H1 (cell line): Measurements from ENCODE around the gene CLEC16A. TPM values are rescaled to one million over a fixed set of nuclear protein-coding genes. Genes with fewer than 3 reads are reported as not detected.

Experiments used
- CTCF ChIA-PET: fragments of 300-600 bp; sonication (Branson Sonifier 250); formaldehyde crosslinking; loops from one replicate; lab custom pipeline; 2021; ENCODE audit not compliant: partially characterized antibody; lab: Charles Lee
- POLR2A ChIA-PET: fragments of 300-600 bp; sonication (Branson Sonifier 250); formaldehyde crosslinking; loops from one replicate; lab custom pipeline; 2021; ENCODE audit warnings: inconsistent platforms; ENCODE audit not compliant: partially characterized antibody; lab: Charles Lee
- DNase-seq, 2 experiments: peaks; one replicate each; pipeline versions ENCODE4 v3.0.0 to v3.0.0-alpha.2; 2010 to 2022; ENCODE audit warnings: low spot score in 2 of 2, low read depth in 1 of 2, mixed read lengths in 1 of 2
- FAIRE-seq: peaks from 2 replicates; lab custom pipeline; 2011; peaks lifted over from hg19 to GRCh38; lab: Jason Lieb, UNC
- H2AFZ ChIP-seq: 2 replicates; pipeline ENCODE4 v1.8.1; 2012; ENCODE audit warnings: low read length, inconsistent platforms
- H2AK5ac ChIP-seq: 2 replicates; pipeline ENCODE4 v1.6.1; 2013; ENCODE audit warnings: low read depth, low read length
- H2BK120ac ChIP-seq: replicated peaks from 2 replicates; pipeline ENCODE3; 2013; ENCODE audit warnings: low read depth, low read length, inconsistent platforms
- H2BK12ac ChIP-seq: 2 replicates; pipeline ENCODE4 v1.6.1; 2013; ENCODE audit warnings: low read depth, low read length
- H2BK15ac ChIP-seq: 2 replicates; pipeline ENCODE4 v1.6.1; 2013; ENCODE audit warnings: low read length
- H2BK20ac ChIP-seq: 2 replicates; pipeline ENCODE4 v1.6.1; 2013; ENCODE audit warnings: low read length
- H2BK5ac ChIP-seq: 2 replicates; pipeline ENCODE4 v1.6.1; 2013; ENCODE audit warnings: low read depth, low read length
- H3K14ac ChIP-seq: 2 replicates; pipeline ENCODE4 v1.6.1; 2013; ENCODE audit warnings: inconsistent platforms; ENCODE audit not compliant: insufficient read length
- H3K18ac ChIP-seq: 2 replicates; pipeline ENCODE4 v1.6.1; 2013; ENCODE audit warnings: low read length; ENCODE audit errors: extremely low read depth
- H3K23ac ChIP-seq: 2 replicates; pipeline ENCODE4 v1.6.1; 2013; ENCODE audit warnings: inconsistent platforms; ENCODE audit not compliant: insufficient read length
- H3K23me2 ChIP-seq: 2 replicates; pipeline ENCODE4 v1.6.1; 2013; ENCODE audit warnings: low read depth, low read length
- H3K27ac ChIP-seq: 2 replicates; pipeline ENCODE4 v1.6.1; 2011; ENCODE audit warnings: low read depth, low read length, inconsistent platforms
- H3K27me3 ChIP-seq, 4 experiments: replicated peaks in 1 of 4; 1 replicate in 1 of 4; 2 replicates in 3 of 4; pipeline versions ENCODE4 v1.6.1 to v1.8.1; 2011 to 2013; ENCODE audit warnings: low read length in 3 of 4, mild to moderate bottlenecking in 3 of 4, inconsistent platforms in 2 of 4, mixed read lengths in 2 of 4, moderate library complexity in 1 of 4; ENCODE audit not compliant: control insufficient read depth in 3 of 4, insufficient read depth in 3 of 4; ENCODE audit errors: extremely low read depth in 1 of 4
- H3K36me3 ChIP-seq, 4 experiments: 2 replicates each; pipeline versions ENCODE4 v1.6.1 to v1.8.1; 2011 to 2013; ENCODE audit warnings: mild to moderate bottlenecking in 4 of 4, low read length in 3 of 4, moderate library complexity in 2 of 4, control low read depth in 1 of 4, inconsistent platforms in 1 of 4; ENCODE audit not compliant: insufficient read depth in 4 of 4, control insufficient read depth in 2 of 4
- H3K4ac ChIP-seq: replicated peaks from 2 replicates; pipeline ENCODE3; 2013; ENCODE audit warnings: low read length, low read depth, mixed read lengths, inconsistent platforms; ENCODE audit not compliant: insufficient read length
- H3K4me1 ChIP-seq, 4 experiments: replicated peaks in 1 of 4; 1 replicate in 1 of 4; 2 replicates in 3 of 4; pipeline versions ENCODE4 v1.6.1 to v1.8.1; 2011 to 2013; ENCODE audit warnings: low read length in 3 of 4, inconsistent platforms in 2 of 4, mixed read lengths in 1 of 4; ENCODE audit not compliant: insufficient read depth in 4 of 4, control insufficient read depth in 3 of 4
- H3K4me2 ChIP-seq, 2 experiments: 2 replicates each; pipeline versions ENCODE4 v1.6.1 to v1.8.1; 2011 to 2013; ENCODE audit warnings: low read depth in 2 of 2, low read length in 2 of 2, control low read depth in 1 of 2, inconsistent platforms in 1 of 2, mild to moderate bottlenecking in 1 of 2; ENCODE audit not compliant: insufficient read depth in 1 of 2
- H3K4me3 ChIP-seq, 4 experiments: fragments of 200-600, 300-600 bp in 1 of 4; sonication (generic), shearing (Covaris generic), sonication (Bioruptor Twin) in 1 of 4; 2 replicates each; pipeline versions ENCODE4 v1.5.1 to v1.8.1; 2011 to 2016; ENCODE audit warnings: low read length in 4 of 4, low read depth in 3 of 4, control low read depth in 2 of 4, inconsistent platforms in 2 of 4, mild to moderate bottlenecking in 2 of 4, mixed read lengths in 1 of 4, moderate library complexity in 1 of 4; ENCODE audit not compliant: insufficient read depth in 2 of 4; ENCODE audit errors: extremely low read depth in 1 of 4
- H3K56ac ChIP-seq: replicated peaks from 2 replicates; pipeline ENCODE3; 2013; ENCODE audit warnings: low read depth, mild to moderate bottlenecking, mixed read lengths, low read length, inconsistent platforms; ENCODE audit not compliant: insufficient read length
- H3K79me1 ChIP-seq: 2 replicates; pipeline ENCODE4 v1.6.1; 2013; ENCODE audit warnings: low read depth, low read length, control low read depth
- H3K79me2 ChIP-seq, 2 experiments: 2 replicates each; pipeline versions ENCODE4 v1.6.1 to v1.8.1; 2012 to 2013; ENCODE audit warnings: low read length in 2 of 2, mild to moderate bottlenecking in 2 of 2, inconsistent platforms in 1 of 2; ENCODE audit not compliant: insufficient read depth in 2 of 2, control insufficient read depth in 1 of 2
- H3K9ac ChIP-seq, 4 experiments: replicated peaks in 1 of 4; 1 replicate in 1 of 4; 2 replicates in 3 of 4; pipeline versions ENCODE4 v1.6.1 to v1.8.1; 2011 to 2013; ENCODE audit warnings: low read depth in 3 of 4, low read length in 3 of 4, control low read depth in 2 of 4, mild to moderate bottlenecking in 2 of 4, moderate library complexity in 2 of 4, inconsistent platforms in 1 of 4; ENCODE audit errors: extremely low read depth in 1 of 4
- H3K9me3 ChIP-seq, 2 experiments: 2 replicates each; pipeline versions ENCODE4 v1.6.1 to v1.8.1; 2012 to 2013; ENCODE audit warnings: mild to moderate bottlenecking in 2 of 2, moderate library complexity in 2 of 2, control low read depth in 1 of 2, inconsistent platforms in 1 of 2, low read depth in 1 of 2, low read length in 1 of 2, mixed read lengths in 1 of 2; ENCODE audit not compliant: insufficient read depth in 2 of 2
- H4K20me1 ChIP-seq, 2 experiments: replicated peaks in 1 of 2; 2 replicates each; pipeline versions ENCODE3 to v1.8.1; 2011 to 2013; ENCODE audit warnings: inconsistent platforms in 2 of 2, low read length in 2 of 2, mild to moderate bottlenecking in 1 of 2; ENCODE audit not compliant: insufficient read depth in 2 of 2, control insufficient read depth in 1 of 2
- H4K5ac ChIP-seq: 2 replicates; pipeline ENCODE4 v1.6.1; 2013; ENCODE audit warnings: low read length, low read depth, mixed read lengths, inconsistent platforms; ENCODE audit not compliant: insufficient read length
- H4K8ac ChIP-seq: 2 replicates; pipeline ENCODE4 v1.8.0; 2013; ENCODE audit warnings: mild to moderate bottlenecking, moderate library complexity, low read length, inconsistent platforms; ENCODE audit not compliant: insufficient read depth; ENCODE audit errors: extremely low read depth
- H4K91ac ChIP-seq: replicated peaks from 2 replicates; pipeline ENCODE3; 2013; ENCODE audit warnings: low read length, mixed read lengths, inconsistent platforms; ENCODE audit not compliant: insufficient read length
- RAD21 ChIP-seq, 2 experiments: IDR thresholded peaks in 1 of 2; conservative IDR thresholded peaks in 1 of 2; 2 replicates each; pipeline ENCODE4 v1.6.1; 2011; ENCODE audit warnings: low read depth in 2 of 2, low read length in 2 of 2, improper control_type of control experiment in 1 of 2, inconsistent platforms in 1 of 2, mild to moderate bottlenecking in 1 of 2, moderate library complexity in 1 of 2
- SIN3A ChIP-seq, 2 experiments: IDR thresholded peaks in 1 of 2; conservative IDR thresholded peaks in 1 of 2; 2 replicates each; pipeline ENCODE4 v1.6.1; 2011 to 2012; ENCODE audit warnings: low read length in 2 of 2, improper control_type of control experiment in 1 of 2, low read depth in 1 of 2, mild to moderate bottlenecking in 1 of 2
- WGBS, 2 experiments: shearing (Covaris generic) in 1 of 2; methylation state at CpG; one replicate each; pipeline versions ENCODE4 v1.1.6 to v1.1.7; 2013 to 2015; ENCODE audit warnings: low lambda C conversion rate in 2 of 2, mixed read lengths in 2 of 2, inconsistent platforms in 1 of 2, low coverage in 1 of 2, missing lambda C conversion rate in 1 of 2; ENCODE audit not compliant: insufficient replicate concordance in 2 of 2, insufficient coverage in 1 of 2, insufficient read length in 1 of 2; ENCODE audit errors: extremely low coverage in 1 of 2, missing lambda C conversion rate in 1 of 2; 5-methylcytosine and 5-hydroxymethylcytosine counted together
- polyA plus RNA-seq, 7 experiments: library from polyadenylated mRNA; depleted of rRNA in 3 of 7; stranded (reverse) in 5 of 7; unstranded in 2 of 7; fragments of >200 nt in 5 of 7; fragments of 200-250 nt in 2 of 7; gene quantifications; 1 replicate in 5 of 7; 2 replicates in 1 of 7; 4 replicates in 1 of 7; pipeline versions ENCODE4 v1.2.1 to v1.2.3, GENCODE V29; 2011 to 2013; ENCODE audit warnings: missing spikeins in 2 of 7, mixed read lengths in 2 of 7
- total RNA-seq: library from RNA; stranded (reverse); fragmentation: NEBNext Ultra II Directional; extraction: Animal tissue kit (Norgen Biotek cat#: 25700); gene quantifications from 2 replicates; pipeline ENCODE4 v1.2.1, GENCODE V29; 2021

Gene CLEC16A
- total and polyA plus RNA-seq, 2 of the 8 experiments (the other 6 are each of a cell fraction or from before 2014, with no cell fraction given), result 7.6 to 19.3 TPM

DNA sequence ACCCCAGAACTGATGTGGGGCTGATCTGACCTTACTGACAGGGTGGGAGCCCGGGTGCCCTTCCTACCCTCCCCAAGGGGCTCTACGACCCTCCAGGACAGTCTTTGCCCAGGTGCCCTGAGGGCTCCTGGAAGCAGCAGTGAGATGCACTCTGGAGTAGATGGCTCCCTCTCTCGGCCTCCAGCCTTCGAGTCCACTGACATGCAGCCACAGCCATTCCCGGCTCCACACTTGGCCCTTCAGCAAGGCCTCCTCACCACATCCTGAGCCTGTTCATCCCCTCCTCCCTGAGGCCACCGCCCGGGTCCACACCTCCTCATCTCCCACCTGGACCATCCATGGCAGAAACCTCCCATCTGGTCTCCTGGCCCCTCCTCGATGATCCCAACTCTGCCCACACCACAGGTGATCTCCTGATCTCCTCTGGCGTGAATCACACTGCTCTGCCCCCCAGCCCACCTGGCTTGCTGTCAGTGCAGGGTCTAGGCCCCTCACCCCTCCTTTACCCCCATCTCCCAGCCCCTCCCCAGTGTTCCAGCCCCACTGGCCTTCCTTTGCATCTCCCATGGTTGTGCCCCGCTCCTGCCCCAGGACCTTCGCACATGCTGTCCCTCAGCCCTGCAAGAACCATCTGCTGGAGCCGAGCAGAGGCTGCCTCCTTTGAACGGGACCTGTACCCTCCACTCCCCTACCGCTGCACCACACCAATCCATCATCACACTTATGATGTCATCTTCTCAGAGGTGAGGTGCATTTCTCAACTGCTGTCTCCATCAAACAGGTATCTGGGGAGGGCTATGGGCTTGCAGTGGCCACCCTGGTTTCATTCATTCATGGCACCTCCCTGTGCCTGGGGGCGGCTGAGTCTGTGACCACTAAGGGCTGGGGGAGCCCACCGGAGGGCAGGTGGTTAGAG is 267.0 kb downstream of the CLEC16A start:
- no peak for FAIRE-seq
- Histone ChIP-seq H2BK12ac (peak overlapping the region; percentile 50; the same call in 1 of the 2 replicates), H3K27ac (no peak overlapping the region), H3K14ac (no peak overlapping the region), H3K9me3 (peaks cover 8 to 14% of the 10 kb centered on the region in 2 experiments), H2BK20ac (no peak overlapping the region), H4K8ac (no peak overlapping the region), H2BK15ac (0 out of 2 replicates have a peak overlapping the region, but pooled peaks have one; percentile 29), H4K5ac (no peak overlapping the region), H3K36me3 (no peaks in the 10 kb centered on the region), H2AK5ac (peak overlapping the region; percentile 75; the same call in 1 of the 2 replicates), H4K20me1 (no peaks in the 10 kb centered on the region), H3K4ac (no peak overlapping the region), H3K9ac (no peak overlapping the region), H3K23me2 (no peaks in the 10 kb centered on the region), H3K79me2 (no peaks in the 10 kb centered on the region), H3K18ac (no peak overlapping the region; the same call in 1 of the 2 replicates), H3K56ac (no peak overlapping the region), H3K27me3 (no peaks in the 10 kb centered on the region), H3K4me3 (no peak overlapping the region), H3K4me2 (no peak overlapping the region), H2AFZ (no peak overlapping the region), H2BK5ac (no peak overlapping the region), H2BK120ac (no peak overlapping the region), H3K79me1 (no peaks in the 10 kb centered on the region), H3K23ac (no peak overlapping the region), H3K4me1 (no peaks in the 10 kb centered on the region; a peak in 2 of 7 replicates), H4K91ac (no peak overlapping the region)
- ChIA-PET CTCF (interaction anchor here (0.6 to 1.5 kb wide), 6 partner anchors 11 to 248 kb away, joined by 3 to 4 read pairs (median 4); no protein-coding TSS in a partner anchor), POLR2A (interaction anchor here (0.9 to 1.5 kb wide), 3 partner anchors 12 to 45 kb away, joined by 3 to 5 read pairs (median 4); partner anchors contain the start of gene SOCS1)
- no peak for DNase-seq
- 82% methylated on average over 15 of the region's 16 CpGs; no CpG with 5 or more reads in 1 of the 2 experiments for WGBS, 2 experiments
- TF ChIP-seq RAD21 (IDR thresholded peaks at IDR 0.05 in 1 of 2, conservative IDR thresholded peaks at IDR 0.05 in 1 of 2; ENCODE audit: low read depth in 2 of 2, low read length in 2 of 2) (peak; percentile 29 to 46), SIN3A (conservative IDR thresholded peaks at IDR 0.05 in 1 of 2, IDR thresholded peaks at IDR 0.05 in 1 of 2; ENCODE audit: low read depth in 1 of 2, low read length in 2 of 2) (no peak)
